Gastroesophageal sphincter (tissue), 4 donors: Measurements from ENCODE around the gene TGIF2. TPM values are rescaled to one million over a fixed set of nuclear protein-coding genes. Genes with fewer than 3 reads are reported as not detected.
A peak's percentile ranks its signal among the peaks of the same experiment; 100 is the strongest.

ENCODE experiments used
- ATAC-seq: fragments of 150-250 bp; one replicate; pipeline ENCODE4 v1.9.1; 2016; ENCODE audit warnings: mild to moderate bottlenecking, moderate library complexity
- H3K27ac ChIP-seq, 4 donors: fragments of 200-600 bp; sonication (generic) in 3 of 4; 1 replicate in 3 of 4; 2 replicates in 1 of 4; pipeline ENCODE4 v1.5.1; 2016 to 2019
- H3K27me3 ChIP-seq: fragments of 200-600 bp; sonication (generic); one replicate; pipeline ENCODE4 v1.5.1; 2019
- H3K36me3 ChIP-seq, 2 donors: fragments of 200-600 bp; sonication (generic); one replicate each; pipeline ENCODE4 v1.5.1; 2019; ENCODE audit warnings: control low read depth in 1 of 2
- H3K4me1 ChIP-seq, 3 donors: fragments of 200-600 bp; sonication (generic); 1 replicate in 2 of 3; 2 replicates in 1 of 3; pipeline ENCODE4 v1.5.1; 2016 to 2019; ENCODE audit warnings: control low read depth in 2 of 3
- H3K4me3 ChIP-seq, 2 donors: fragments of 200-600 bp; sonication (generic); one replicate each; pipeline ENCODE4 v1.5.1; 2019; ENCODE audit warnings: mild to moderate bottlenecking in 1 of 2, moderate library complexity in 1 of 2
- H3K9me3 ChIP-seq, 3 donors: fragments of 200-600 bp; sonication (generic); one replicate each; pipeline ENCODE4 v1.5.1; 2017 to 2019; ENCODE audit warnings: control low read depth in 2 of 3
- CTCF ChIP-seq, 4 experiments: fragments of 200-600 bp in 2 of 4; fragments of 450-650 bp in 2 of 4; sonication (generic) in 1 of 4; IDR thresholded peaks; one replicate each; pipeline ENCODE4 v1.5.1; 2017 to 2019; ENCODE audit warnings: antibody characterized with exemption in 4 of 4, mild to moderate bottlenecking in 2 of 4, moderate library complexity in 2 of 4
- EP300 ChIP-seq: sonication (generic); formaldehyde crosslinking; IDR thresholded peaks from one replicate; pipeline ENCODE4 v1.6.1; 2017; ENCODE audit warnings: antibody characterized with exemption, mild to moderate bottlenecking
- POLR2A ChIP-seq, 2 donors: fragments of 450-650 bp; IDR thresholded peaks; one replicate each; pipeline ENCODE4 v1.6.1; 2017; ENCODE audit warnings: antibody characterized with exemption in 2 of 2, mild to moderate bottlenecking in 2 of 2, moderate library complexity in 1 of 2
- POLR2AphosphoS5 ChIP-seq: sonication (generic); formaldehyde crosslinking; IDR thresholded peaks from one replicate; pipeline ENCODE4 v1.6.1; 2017; ENCODE audit warnings: antibody characterized with exemption
- WGBS, 2 donors: methylation state at CpG; one replicate each; pipeline ENCODE4 v1.1.5; 2018; ENCODE audit warnings: low coverage in 1 of 2; 5-methylcytosine and 5-hydroxymethylcytosine counted together
- total RNA-seq, 4 donors: library from RNA; depleted of rRNA; stranded (reverse); fragments of >200 nt; gene quantifications; one replicate each; pipeline ENCODE4 v1.1.0, GENCODE V29; 2016

The TGIF2 gene
- total RNA-seq, 4 donors from 2014 or later, result 7.2 to 14.0 (median 9.4) TPM

- ATAC-seq, result no peak
- WGBS, 2 donors, result 60% methylated on average over 1 of the region's 18 CpGs; no CpG with 5 or more reads in 1 of the 2 donors
- no peaks in the 10 kb centered on the region for H3K27me3 ChIP-seq
- H3K27ac ChIP-seq, result peak overlapping the region in 3 of 4 donors; percentile 77 to 83 (median 78)
- no peak overlapping the region for H3K4me3 ChIP-seq
- H3K36me3 ChIP-seq, result peaks cover 0 to 63% of the 10 kb centered on the region in 2 donors
- H3K4me1 ChIP-seq, result peaks cover 0 to 56% (median 3%) of the 10 kb centered on the region in 3 donors
- TF ChIP-seq POLR2AphosphoS5 (no peak), EP300 (no peak), POLR2A (IDR thresholded peaks at IDR 0.05) (no peak), CTCF (IDR thresholded peaks at IDR 0.05) (no peak)
- H3K9me3 ChIP-seq, result no peaks in the 10 kb centered on the region
These were observed 45.1 kb upstream of the TGIF2 start for GRCh38 chr20:36528176-36528874.

- H3K4me3 ChIP-seq, result no peak overlapping the region
- peak overlapping the region in 3 of 4 donors; percentile 77 to 83 (median 78) for H3K27ac ChIP-seq
- H3K36me3 ChIP-seq, result peaks cover 0 to 59% of the 10 kb centered on the region in 2 donors
- H3K9me3 ChIP-seq, result no peaks in the 10 kb centered on the region
- no peaks in the 10 kb centered on the region for H3K27me3 ChIP-seq
- ATAC-seq, result no peak
- peaks cover 0 to 49% (median 3%) of the 10 kb centered on the region in 3 donors for H3K4me1 ChIP-seq
- 85% methylated on average over 9 of the region's 14 CpGs; no CpG with 5 or more reads in 1 of the 2 donors for WGBS, 2 donors
- TF ChIP-seq POLR2A (IDR thresholded peaks at IDR 0.05), result no peak
- no peak for TF ChIP-seq POLR2AphosphoS5
These were observed 44.5 kb upstream of the TGIF2 start for GRCh38 chr20:36528875-36529417.

GRCh38 chr20:36532388-36532787 is 41.0 kb upstream of the TGIF2 start:
- ATAC-seq, result no peak
- 81 to 84% methylated on average over 6 of the region's 10 CpGs for WGBS, 2 donors
- TF ChIP-seq POLR2A (IDR thresholded peaks at IDR 0.05), result no peak
- TF ChIP-seq POLR2AphosphoS5, result no peak
- TF ChIP-seq CTCF (IDR thresholded peaks at IDR 0.05), result no peak
- TF ChIP-seq EP300, result no peak
- Histone ChIP-seq H3K27me3 (no peaks in the 10 kb centered on the region), H3K9me3 (no peaks in the 10 kb centered on the region), H3K36me3 (peaks cover 0 to 24% of the 10 kb centered on the region in 2 donors), H3K27ac (peak overlapping the region in 1 of 4 donors; percentile 16), H3K4me1 (peaks cover 0 to 32% (median 3%) of the 10 kb centered on the region in 3 donors), H3K4me3 (no peak overlapping the region)

- Histone ChIP-seq H3K4me1 (peaks cover 0 to 32% (median 0%) of the 10 kb centered on the region in 3 donors), H3K27ac (peak overlapping the region in 2 of 4 donors; percentile 16 to 17), H3K27me3 (no peaks in the 10 kb centered on the region), H3K36me3 (peaks cover 0 to 20% of the 10 kb centered on the region in 2 donors), H3K9me3 (no peaks in the 10 kb centered on the region), H3K4me3 (no peak overlapping the region)
- TF ChIP-seq CTCF (IDR thresholded peaks at IDR 0.05) (no peak), EP300 (no peak), POLR2AphosphoS5 (no peak), POLR2A (IDR thresholded peaks at IDR 0.05) (no peak)
- 90% methylated on average over 2 of the region's 3 CpGs; no CpG with 5 or more reads in 1 of the 2 donors for WGBS, 2 donors
- no peak for ATAC-seq
These were observed 40.6 kb upstream of the TGIF2 start for GRCh38 chr20:36532822-36533221.

- H3K27ac ChIP-seq, result peak overlapping the region; percentile 87 to 98 (median 95)
- H3K4me3 ChIP-seq, result no peak overlapping the region
- peaks cover 0 to 71% (median 7%) of the 10 kb centered on the region in 3 donors for H3K4me1 ChIP-seq
- 38 to 48% methylated on average over 10 to 11 of the region's 11 CpGs for WGBS, 2 donors
- no peaks in the 10 kb centered on the region for H3K9me3 ChIP-seq
- ATAC-seq, result no peak
- TF ChIP-seq EP300, result no peak
- TF ChIP-seq CTCF (IDR thresholded peaks at IDR 0.05), result peak in 1 of 4 experiments; percentile 38
- no peak for TF ChIP-seq POLR2A (IDR thresholded peaks at IDR 0.05)
- peak; percentile 67 for TF ChIP-seq POLR2AphosphoS5
- no peaks in the 10 kb centered on the region for H3K27me3 ChIP-seq
- H3K36me3 ChIP-seq, result no peaks in the 10 kb centered on the region
These were observed 35.2 kb upstream of the TGIF2 start for GRCh38 chr20:36538026-36538722.
